C4-2B (cell line): ENCODE results near the gene UBQLN2.

Experiments used
- ZFX ChIP-seq: fragments of 450-650 bp; IDR thresholded peaks from 2 replicates; pipeline ENCODE4 v1.6.1; 2017
- TF ChIP-seq, protein P1 (sequence below): fragments of 450-650 bp; conservative IDR thresholded peaks from 2 replicates; pipeline ENCODE4 v1.5.1; 2017; ENCODE audit warnings: mild to moderate bottlenecking

DNA sequence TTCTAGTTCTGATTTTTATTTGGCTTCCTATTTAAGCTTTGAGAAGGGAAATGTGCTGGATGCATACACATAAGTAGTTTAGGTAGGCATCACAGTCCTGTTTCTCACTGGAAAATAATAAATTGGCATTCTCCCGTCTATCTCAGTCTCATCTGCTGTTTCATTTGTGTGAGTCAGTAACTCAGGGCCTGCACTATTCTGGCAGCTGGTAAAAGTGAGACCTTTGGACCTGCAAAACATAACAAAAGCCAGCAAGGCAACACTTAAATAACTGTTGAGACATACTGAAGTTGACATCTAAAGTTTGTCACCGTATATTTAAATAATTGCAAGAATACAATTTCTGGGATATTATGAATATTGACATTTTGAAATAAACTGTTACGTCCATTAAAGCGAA is 8.6 kb upstream of the UBQLN2 start:
- TF ChIP-seq, protein P1, sequence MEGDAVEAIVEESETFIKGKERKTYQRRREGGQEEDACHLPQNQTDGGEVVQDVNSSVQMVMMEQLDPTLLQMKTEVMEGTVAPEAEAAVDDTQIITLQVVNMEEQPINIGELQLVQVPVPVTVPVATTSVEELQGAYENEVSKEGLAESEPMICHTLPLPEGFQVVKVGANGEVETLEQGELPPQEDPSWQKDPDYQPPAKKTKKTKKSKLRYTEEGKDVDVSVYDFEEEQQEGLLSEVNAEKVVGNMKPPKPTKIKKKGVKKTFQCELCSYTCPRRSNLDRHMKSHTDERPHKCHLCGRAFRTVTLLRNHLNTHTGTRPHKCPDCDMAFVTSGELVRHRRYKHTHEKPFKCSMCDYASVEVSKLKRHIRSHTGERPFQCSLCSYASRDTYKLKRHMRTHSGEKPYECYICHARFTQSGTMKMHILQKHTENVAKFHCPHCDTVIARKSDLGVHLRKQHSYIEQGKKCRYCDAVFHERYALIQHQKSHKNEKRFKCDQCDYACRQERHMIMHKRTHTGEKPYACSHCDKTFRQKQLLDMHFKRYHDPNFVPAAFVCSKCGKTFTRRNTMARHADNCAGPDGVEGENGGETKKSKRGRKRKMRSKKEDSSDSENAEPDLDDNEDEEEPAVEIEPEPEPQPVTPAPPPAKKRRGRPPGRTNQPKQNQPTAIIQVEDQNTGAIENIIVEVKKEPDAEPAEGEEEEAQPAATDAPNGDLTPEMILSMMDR: no peak
- TF ChIP-seq ZFX: no peak
